GM21737 (cell line): ENCODE results near the gene SH3PXD2A.
"Not testable (repeated sequence)": the region's sequence is repeated elsewhere in the genome, so short reads cannot be mapped to it uniquely, and the experiment has no call there.

Experiments
- ATAC-seq: cut with Tn5 transposase; IDR thresholded peaks from one replicate; pipeline ENCODE4 v1.9.1; 2021; ENCODE audit warnings: mild to moderate bottlenecking, moderate library complexity; ENCODE audit not compliant: unreplicated experiment

SH3PXD2A gene

DNA sequence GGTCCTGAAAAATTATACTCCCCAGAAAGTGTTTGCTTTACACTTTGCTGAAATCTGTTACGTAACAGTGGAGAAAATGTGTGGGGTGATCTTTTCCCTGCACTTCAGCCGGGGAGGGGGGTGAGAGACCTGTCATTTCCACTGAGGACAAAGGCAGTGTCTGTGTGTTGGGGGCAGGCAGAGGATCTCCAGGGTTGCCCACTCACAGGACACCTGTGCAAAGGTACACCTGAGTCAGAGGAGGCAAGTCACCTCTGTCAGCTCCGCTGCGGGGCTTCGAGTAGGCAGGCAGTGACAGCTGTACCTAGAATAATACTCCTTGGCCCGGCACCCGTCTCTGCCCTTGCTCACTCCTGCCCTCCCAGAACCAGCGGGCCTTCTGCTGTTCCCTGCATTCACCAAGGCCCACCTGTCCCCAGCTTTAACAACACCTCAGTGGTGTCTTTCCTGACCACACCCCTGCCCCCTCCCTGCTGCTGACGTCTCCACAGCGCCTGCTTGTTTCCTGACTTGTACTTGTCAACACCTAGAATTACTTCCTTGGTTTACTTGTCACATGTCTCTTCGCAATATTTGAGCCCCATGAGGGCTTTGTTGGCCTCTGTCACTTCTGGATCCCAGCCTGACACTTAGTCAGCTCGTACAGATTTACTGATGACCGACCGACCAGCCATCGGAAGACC, 202.6 kb downstream of the SH3PXD2A start:
- no peak for ATAC-seq

DNA sequence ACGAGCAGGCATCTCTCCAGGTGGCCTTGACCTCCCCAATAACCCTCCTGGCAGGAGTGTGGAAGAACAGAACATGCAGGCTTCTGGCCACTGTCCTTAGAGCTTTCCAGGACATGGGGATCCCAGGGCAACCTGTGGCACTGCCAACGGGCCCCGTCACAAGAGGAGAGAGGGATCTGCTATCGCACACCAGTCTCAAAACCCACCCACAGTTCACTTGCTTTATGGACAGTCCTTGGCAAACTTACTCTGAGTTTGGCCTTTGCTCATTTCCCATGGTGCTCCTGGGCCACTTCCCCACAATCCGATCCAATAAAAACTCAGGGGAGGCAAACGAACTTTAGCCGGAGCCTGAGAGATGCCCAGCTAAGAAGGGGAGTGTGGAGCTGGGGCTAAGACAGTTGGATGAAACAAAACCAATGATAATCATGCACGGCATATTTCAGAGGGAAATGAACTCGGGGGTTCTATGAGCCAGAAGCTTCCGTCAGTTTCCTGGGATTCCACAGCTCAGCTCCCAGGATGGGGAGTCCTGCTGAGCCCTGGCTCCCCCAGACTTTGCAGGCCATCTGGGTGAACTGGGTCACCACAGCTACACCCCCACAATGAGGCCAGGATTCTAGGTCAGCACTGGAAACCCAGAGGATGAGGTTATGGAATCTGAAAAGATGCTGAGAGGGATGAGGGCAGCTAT, 203.4 kb downstream of the SH3PXD2A start:
- ATAC-seq = no peak

DNA sequence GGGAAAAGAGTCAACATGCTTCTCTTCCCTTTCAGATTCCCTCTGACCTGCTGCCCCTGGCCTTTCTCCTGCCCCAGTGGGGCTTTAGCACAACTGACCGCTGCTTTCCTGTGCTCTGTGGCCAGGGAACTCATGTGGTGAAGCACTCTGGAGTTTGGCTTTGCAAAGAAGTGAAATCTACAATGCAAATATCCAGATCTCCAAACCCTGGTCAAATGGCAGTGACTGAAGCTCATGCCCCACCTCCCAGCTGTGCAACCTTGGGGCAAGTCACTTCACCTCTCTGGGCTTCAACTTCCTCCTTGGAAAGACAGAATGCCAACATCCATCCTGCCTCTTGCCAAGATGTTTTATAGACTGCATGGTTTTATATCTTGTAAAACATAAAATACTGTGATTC, 204.0 kb downstream of the SH3PXD2A start:
- no peak for ATAC-seq

DNA sequence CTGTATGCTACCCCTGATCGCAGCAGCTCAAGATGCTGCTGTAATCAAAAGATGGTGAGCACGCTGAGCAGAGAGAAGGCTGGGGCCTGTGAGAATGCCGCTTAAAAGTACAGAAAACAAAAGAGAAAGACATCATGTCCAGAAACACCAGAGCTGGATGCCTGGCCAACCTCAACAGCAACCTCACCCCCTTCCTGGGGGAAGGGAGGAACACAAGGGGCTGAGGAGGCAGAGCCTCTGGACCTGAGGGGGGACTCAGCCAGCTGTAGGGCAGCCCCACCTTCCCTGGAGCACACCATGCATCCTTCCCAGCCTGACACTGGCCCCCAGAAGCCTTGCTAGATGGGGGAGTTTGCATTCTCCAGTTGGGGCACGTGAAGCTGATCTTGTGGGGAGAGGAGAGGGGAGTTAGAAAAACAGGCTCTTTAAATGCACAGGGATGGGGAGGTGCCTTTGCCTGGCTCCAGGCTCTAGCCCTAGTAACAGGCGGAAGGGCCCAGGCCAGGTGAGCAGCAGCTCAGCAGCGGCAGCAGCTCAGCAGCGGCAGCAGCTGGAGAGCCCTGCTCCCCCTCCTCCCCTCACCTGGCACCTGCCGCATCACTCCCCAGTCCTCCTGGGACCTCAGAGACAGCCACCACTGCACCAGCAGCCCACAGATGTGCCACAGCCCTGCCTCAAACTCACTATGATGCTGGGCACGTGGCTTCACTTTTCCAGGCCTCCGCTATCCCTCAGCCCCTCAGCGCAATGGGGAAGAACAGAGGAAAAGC, 205.5 kb downstream of the SH3PXD2A start:
- no peak for ATAC-seq

DNA sequence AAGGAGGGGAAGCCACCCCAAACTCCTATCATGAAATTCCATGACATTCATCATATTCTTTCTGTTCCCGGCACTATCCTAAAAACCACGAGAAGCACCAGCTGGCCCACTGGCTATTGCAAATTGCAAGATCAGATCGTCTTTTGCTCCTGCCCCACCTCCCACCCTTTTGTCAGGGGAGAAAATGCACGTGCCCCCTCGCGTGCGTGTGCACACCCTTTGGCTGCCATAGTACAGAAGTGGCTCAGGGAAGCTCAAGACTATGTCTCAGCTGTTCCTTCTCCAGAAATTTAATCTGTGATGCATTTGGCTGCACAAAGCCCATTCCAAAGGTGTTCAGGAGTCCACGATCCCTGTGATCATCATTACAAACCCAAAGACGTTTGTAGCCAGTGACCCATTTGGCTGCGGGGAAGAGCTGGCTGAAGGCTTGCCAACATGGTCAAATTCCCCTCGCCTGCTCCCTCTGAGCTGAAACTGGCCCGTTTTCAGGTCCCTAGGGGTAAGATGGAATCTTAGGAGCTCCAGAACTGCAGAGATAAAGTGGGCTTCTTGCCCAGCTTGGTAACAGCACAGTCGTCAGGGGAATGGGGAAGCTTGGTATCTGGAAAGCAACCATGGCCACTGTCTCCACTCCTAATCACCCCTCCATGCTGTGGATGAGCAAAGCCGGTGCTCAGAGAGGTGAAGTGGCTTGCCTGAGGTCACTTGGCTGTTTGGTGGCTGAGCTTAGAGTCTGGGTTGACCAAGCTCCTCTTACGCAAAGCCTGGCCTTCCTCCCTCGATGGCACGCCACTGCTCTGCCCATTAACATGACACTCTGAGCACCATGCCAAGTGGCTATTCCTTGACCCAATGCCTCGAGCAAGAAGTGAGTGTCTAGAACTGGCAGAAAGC, 206.5 kb downstream of the SH3PXD2A start:
- ATAC-seq = no peak

DNA sequence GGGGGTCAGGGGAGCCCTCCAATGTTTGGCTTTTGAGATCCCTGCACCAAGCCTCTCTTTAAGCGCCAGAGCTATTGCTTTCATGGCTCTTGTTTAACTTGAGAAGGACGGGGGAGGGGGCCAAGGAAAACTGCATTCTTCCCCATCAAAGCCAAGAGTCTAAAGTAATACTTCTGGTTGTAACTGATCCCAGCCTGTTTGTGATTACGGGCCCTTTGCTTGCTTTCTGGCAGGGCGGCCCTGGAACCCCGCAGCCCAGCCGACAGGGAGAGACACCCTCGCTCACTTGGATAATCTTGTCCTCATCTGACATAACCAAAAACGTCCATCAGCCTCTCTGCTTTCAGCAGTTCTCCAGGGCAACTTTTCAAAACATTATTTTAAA, 207.1 kb downstream of the SH3PXD2A start:
- no peak for ATAC-seq

DNA sequence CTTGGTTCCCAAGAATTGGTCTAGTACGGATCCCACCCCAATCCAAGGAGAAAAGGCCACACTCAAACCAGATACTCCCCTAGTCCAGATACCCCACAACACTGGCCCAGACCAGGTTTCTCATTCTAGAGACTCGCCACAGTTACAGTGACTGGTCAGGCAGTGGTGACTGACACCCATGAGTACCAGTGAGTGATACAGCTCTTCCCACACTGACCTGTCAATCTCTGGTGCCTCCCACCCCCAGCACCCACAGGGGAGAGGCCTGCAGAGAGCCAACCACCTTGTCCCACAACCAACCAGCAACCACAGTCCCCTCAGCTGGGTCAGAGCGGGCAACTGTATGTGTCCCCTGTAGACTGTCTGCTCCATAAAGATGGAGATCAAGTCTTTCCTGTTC, 209.1 kb downstream of the SH3PXD2A start:
- no peak for ATAC-seq

DNA sequence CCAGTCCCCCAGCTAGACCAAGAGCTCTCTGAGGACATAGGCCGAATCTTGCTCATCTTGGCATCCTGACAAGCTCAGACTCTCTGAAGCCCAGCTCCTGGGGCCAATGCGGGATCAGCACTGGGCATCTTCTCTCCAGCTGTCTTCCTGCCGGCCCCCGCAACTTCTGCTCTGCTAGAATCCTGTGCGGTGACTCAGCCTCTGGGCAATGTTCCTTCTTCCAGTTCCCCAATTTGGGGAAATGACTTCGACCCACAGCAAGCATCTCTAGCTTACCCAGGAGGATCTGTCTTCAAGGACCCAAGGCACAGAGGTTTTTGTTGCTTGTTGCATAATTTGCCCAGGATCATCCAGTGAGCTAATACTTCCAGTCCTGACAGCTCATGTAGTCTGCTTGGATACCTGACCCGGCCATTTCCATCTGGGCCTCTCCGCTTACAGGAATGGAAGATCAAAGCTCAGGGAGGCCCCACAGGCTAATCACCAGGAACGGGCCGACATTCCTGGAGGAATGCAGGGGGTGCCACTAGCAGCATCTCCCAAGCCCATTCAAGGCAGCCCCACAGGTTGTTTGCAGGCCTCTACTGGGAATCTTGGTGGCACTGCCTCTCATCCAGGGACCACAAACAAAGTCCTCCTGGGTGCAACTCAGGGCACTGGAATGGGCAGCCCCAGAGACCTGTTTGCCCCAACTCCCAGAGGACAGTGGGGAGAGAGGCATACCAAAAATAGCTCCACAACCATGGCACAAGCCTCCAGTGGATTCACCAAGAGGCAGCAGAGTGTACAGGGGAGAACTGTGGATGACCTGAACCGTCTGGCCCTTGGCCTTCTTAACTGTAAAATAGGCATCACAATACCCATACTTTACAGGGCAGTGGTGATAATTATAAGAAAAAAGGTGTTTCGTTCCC, 210.0 kb downstream of the SH3PXD2A start:
- no peak for ATAC-seq

DNA sequence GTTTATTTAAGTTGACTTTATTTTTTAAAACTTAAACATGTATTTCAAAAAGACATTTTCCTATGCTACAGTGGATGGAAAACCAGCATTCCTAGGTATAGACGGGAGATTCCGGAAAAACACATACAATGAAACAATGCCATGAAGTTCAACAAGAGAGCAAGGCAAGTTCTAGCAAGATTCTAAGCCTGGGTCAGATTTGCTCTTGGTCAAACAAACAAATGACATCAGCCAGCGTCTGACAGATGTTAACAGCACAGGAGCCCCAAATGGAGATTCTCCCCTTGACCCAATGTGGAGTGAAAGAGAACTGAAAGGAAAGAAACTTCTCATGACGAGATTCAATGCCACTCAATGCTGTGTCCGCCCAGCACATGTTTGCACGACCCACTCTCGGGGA, 212.0 kb downstream of the SH3PXD2A start:
- ATAC-seq = no peak

DNA sequence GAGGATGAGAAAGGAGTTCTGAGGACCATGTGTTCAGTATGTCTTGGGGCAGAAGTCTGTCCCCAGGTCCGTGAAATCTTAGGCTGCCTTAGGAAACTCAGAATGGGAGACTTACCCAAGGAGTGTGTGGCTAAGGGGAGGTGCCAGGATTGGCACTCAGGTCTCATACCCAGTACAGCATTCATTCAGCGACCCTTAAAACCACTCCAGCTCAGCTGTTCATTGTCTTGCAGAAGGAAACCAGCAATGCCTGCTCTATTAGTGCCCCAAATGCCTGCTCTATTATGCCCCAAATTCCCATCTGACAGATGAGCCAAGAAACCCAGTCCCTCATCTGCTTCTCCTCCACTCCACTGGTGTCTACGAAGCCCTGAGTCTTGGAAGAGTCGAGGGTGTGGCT, 214.1 kb downstream of the SH3PXD2A start:
- no peak for ATAC-seq

DNA sequence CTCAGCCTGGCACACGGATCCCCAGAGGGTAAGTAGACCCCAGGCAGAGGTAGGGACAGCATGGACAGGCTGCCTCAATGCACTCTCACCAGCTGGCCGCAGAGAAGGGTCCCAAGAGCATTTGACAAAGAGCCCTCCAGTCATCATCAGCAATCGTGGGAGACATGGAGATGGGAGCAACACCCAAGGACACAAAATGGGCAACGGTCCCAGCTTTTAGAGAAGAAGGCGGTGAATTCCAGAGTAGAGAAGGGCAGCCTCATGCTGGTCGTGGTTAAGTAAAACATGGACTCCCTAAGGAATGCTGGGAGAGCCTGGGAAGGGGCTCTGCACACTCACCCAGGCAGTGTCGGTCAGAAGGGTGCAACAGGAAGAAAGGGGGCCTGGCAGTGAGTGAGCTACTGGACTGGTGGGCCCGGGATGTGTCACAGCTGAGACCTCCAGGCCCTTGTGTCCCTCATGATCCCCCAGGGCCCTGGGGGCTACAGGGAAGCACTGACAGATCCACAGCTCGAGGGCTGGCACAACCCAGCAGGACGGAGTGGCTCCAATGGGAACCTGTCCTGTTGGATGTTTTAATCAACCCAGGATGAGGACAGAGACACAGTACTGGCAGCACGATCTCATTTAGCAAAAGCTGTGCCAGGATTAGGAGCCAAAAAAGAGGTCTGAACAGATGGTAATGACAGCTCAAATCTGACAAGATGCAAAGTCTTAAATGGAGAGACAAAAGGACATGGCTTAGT, 214.8 kb downstream of the SH3PXD2A start:
- ATAC-seq = no peak

DNA sequence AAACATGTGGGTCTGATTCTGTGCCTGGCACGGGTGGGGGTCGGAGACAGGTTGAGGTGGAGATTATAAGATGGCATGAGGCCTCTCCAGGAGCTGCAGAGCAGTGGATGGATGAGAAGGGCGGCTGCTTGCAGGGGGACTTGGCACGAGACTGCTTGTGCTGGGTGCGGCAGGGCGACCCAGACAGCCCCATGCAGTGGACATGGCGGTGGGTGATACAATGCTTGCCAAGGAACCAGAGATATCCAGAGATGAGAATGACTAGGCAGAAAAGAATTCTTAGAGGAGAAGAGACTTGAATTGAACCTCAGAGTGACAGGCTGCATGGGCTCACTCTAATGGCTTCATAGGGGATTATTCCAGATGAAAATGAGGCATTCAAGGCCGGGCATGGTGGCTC, 216.4 kb downstream of the SH3PXD2A start:
- ATAC-seq = no peak

DNA sequence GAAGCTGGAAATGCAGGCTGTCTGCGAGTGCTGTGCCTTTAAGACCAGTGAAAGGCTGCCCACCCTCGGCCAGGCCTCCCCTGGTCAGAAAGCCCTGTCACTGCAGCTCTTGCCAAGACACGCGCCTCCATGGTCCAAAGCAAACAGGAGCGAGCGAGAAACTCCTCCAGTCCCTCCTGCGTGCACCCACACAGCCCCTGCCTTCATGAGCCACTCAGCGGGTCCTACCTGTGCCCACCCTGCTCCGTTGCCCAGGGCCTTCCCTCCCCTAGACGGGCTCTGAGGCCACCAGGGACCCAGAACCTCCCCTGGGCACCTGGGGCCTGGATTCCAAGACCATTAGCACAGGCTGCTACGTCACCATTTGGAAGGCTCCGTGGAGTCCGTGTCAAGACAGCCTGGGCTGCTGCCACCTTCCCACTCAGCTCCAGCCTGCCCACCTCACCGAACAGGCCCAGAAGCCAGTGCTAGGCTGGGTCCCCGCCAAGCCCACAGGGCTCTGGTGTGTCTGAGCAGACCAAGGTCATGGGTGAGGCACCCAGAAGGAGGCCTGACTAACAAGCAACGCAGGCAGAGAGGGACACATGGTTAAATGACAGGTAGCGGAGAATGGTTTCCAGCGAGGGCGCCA, 217.3 kb downstream of the SH3PXD2A start:
- no peak for ATAC-seq

DNA sequence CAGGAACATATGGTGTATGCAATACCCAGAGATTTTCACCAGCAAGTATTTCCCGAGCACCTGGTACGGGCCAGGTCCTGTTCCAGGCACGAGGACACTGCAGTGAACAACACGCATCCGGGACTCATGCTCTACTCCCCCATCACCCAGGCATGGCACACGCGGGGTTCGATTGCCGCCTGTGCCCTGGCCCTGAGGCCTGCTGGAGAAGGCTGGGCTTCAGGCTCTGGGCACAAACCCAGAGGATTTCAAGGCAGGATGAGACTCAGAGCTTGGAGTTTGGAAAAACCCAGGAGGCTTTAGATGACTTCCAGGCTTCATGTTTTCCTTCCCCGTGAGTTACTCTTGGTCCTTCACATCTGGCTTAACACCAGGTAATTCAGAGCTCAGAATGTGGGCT, 218.4 kb downstream of the SH3PXD2A start:
- ATAC-seq = no peak

DNA sequence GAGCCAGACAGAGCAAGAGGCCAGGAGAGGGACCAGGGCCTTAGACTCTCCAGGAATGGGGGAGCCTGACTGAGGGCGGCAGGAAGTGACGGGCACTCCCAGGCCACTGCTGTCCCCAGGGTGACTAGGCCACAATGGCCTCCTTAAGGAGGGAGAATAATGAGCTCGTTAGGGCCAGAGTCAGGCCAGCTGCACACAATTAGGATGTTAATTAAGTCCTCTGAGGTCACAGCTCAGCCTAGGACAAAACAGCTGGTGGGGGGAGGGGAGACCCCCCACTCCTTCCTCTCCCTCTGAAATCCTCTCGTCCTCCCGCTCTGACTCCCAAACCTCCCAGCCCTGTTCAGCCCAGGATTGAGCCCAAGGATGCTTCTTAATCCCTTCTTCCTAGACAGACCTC, 218.9 kb downstream of the SH3PXD2A start:
- ATAC-seq = no peak

DNA sequence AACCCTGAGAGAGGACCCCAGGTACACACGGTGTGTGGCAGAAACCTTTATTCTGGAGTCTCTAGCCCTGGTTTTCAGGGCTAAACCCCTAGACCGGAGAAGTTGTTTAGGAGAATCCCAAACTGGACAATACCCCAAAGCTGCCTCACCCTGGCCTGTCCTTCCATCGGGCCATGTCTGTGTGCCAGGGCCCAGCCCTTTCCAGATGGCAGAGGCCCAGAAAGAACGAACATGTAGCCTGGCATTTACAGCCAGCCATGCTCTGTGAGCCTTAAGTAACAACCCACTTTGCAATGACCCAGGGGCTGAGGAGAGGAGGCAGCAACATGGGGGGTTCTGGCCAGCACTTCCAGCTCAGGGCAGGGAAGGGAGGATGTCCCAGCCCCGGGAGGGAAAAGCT, 219.8 kb downstream of the SH3PXD2A start:
- ATAC-seq = no peak

DNA sequence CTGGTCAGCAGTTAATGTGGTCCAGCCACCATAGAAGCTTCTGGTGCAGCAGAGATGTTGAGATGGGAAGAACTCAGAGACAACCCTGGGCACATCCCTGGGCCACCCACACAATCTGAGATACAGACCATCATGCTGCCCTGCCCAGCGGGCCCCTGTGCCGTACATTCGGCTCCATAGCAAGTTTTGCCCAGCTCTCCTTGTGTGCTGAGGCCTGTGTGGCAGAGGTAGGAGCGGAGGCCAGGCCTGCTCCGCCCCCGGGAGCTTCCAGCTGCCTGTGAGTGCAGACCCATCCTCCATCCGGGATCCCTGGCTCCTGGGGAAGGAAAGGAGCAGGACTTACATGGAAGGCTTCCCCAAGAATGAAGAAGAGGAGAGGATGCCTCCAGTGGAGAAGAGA, 221.5 kb downstream of the SH3PXD2A start:
- no peak for ATAC-seq

DNA sequence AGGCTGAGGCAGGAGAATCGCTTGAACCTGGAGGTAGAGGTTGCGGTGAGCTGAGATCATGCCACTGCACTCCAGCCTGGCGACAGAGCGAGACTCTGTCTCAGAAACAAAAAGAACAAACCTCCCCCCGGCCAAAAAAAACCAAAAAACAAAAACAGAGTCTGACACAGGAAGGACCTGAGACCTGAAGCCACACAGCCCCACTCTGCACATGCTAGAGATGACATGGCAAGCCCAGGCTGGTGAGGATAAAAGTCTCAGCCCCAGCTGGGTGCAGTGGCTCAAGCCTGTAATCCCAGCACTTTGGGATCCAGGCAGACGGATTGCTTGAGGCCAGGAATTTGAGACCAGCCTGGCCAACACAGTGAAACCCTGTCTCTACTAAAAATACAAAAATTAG, 222.5 kb downstream of the SH3PXD2A start:
- not testable (repeated sequence) for ATAC-seq

DNA sequence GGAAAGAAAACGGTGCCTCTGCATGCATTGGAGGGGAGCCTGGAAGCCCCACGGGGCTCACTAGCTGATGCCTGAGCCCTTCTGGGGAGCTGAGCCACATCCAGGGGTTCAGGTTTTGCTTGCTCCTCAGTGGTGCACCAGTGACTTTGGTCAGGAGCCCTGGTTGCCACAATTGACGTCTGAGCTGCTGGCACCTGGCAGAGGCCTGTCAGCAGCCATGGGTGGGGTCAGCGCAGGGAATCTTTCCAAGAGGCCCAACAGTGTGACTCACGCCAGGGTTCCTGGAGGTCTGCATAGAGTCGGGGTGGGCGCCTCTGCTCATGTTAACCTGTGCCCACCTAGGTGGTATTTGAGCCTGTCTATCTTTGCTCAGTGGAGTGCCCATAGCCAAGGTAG, 223.1 kb downstream of the SH3PXD2A start:
- ATAC-seq = no peak
